Hematopoietic multipotent progenitor cell treated with erythropoietin and hydrocortisone succinate and interleukin-3 and kit ligand, for 15 days (in vitro differentiated cells): Measurements from ENCODE around the gene PAWR.

Experiments used
- DNase-seq: peaks from one replicate; pipeline ENCODE4 v3.0.0-alpha.2; 2015; ENCODE audit warnings: low spot score

The PAWR gene

GRCh38 chr12:79690638-79691510, at the start of gene PAWR:
Gene PAWR (minus strand): TSS chr12:79690964. CDS start chr12:79690244, 720 bp downstream.
- no peak for DNase-seq

- peak; percentile 26 for DNase-seq
Measured at GRCh38 chr12:79737875-79738718, 47.3 kb upstream of the PAWR start.

GRCh38 chr12:79732638-79733037, 41.9 kb upstream of the PAWR start:
- DNase-seq, result no peak

- DNase-seq, result no peak
Measured at GRCh38 chr12:79725987-79726386, 35.2 kb upstream of the PAWR start.

GRCh38 chr12:79717006-79717405, 26.2 kb upstream of the PAWR start:
- no peak for DNase-seq

- no peak for DNase-seq
Measured at GRCh38 chr12:79715308-79715707, 24.5 kb upstream of the PAWR start.

GRCh38 chr12:79710707-79711483, 20.1 kb upstream of the PAWR start:
- no peak for DNase-seq

GRCh38 chr12:79707830-79708229, 17.1 kb upstream of the PAWR start:
- no peak for DNase-seq

GRCh38 chr12:79706676-79707075, 15.9 kb upstream of the PAWR start:
- DNase-seq, result no peak

GRCh38 chr12:79706156-79706555, 15.4 kb upstream of the PAWR start:
- DNase-seq, result no peak

- DNase-seq, result no peak
Measured at GRCh38 chr12:79698966-79699365, 8.2 kb upstream of the PAWR start.

- DNase-seq, result no peak
Measured at GRCh38 chr12:79696416-79696815, 5.7 kb upstream of the PAWR start.

- no peak for DNase-seq
Measured at GRCh38 chr12:79692860-79693577, 2.3 kb upstream of the PAWR start.

- DNase-seq, result no peak
Measured at GRCh38 chr12:79691511-79692248, 916 bp upstream of the PAWR start.

- DNase-seq, result no peak
Measured at GRCh38 chr12:79690142-79690637, 574 bp downstream of the PAWR start.

GRCh38 chr12:79689477-79690141, 1.2 kb downstream of the PAWR start:
- DNase-seq, result no peak

GRCh38 chr12:79689061-79689476, 1.7 kb downstream of the PAWR start:
- DNase-seq, result no peak

- DNase-seq, result no peak
Measured at GRCh38 chr12:79688376-79689060, 2.2 kb downstream of the PAWR start.

- no peak for DNase-seq
Measured at GRCh38 chr12:79687711-79688260, 3.0 kb downstream of the PAWR start.
